ENCODE results near the gene CARS1.

GRCh38 chr11:3093281-3094191 lies 36.3 kb upstream of the CARS1 start:
- TF ChIP-seq POLR2A (IDR thresholded peaks at IDR 0.05), result no peak
- TF ChIP-seq, protein P1, sequence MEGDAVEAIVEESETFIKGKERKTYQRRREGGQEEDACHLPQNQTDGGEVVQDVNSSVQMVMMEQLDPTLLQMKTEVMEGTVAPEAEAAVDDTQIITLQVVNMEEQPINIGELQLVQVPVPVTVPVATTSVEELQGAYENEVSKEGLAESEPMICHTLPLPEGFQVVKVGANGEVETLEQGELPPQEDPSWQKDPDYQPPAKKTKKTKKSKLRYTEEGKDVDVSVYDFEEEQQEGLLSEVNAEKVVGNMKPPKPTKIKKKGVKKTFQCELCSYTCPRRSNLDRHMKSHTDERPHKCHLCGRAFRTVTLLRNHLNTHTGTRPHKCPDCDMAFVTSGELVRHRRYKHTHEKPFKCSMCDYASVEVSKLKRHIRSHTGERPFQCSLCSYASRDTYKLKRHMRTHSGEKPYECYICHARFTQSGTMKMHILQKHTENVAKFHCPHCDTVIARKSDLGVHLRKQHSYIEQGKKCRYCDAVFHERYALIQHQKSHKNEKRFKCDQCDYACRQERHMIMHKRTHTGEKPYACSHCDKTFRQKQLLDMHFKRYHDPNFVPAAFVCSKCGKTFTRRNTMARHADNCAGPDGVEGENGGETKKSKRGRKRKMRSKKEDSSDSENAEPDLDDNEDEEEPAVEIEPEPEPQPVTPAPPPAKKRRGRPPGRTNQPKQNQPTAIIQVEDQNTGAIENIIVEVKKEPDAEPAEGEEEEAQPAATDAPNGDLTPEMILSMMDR (IDR thresholded peaks at IDR 0.05), result peak in 2 of 5 experiments; percentile 9 to 11
- TF ChIP-seq EP300 (IDR thresholded peaks at IDR 0.05), result no peak

Measured in tibial nerve (tissue), 4 donors.